OCI-LY1 (cell line): Measurements from ENCODE around the gene SHH.

Experiments
- CTCF ChIP-seq: fragments of 200-600 bp; sonication (generic), shearing (Covaris generic); IDR thresholded peaks from 2 replicates; pipeline ENCODE4 v1.5.1; 2017; ENCODE audit warnings: mild to moderate bottlenecking, antibody characterized with exemption, low read length, moderate library complexity, mixed read lengths
- EZH2 ChIP-seq: fragments of 200-600 bp; sonication (generic), shearing (Covaris generic); IDR thresholded peaks from 2 replicates; pipeline ENCODE4 v1.8.0; 2017; ENCODE audit warnings: borderline replicate concordance, mixed run types, mild to moderate bottlenecking, antibody characterized with exemption, low read length, moderate library complexity, mixed read lengths

GRCh38 chr7:155754165-155754564, 58.1 kb downstream of the SHH start:
- no peak for TF ChIP-seq CTCF
- TF ChIP-seq EZH2: no peak
